Muscle layer of colon (tissue), 2 donors: ENCODE data around the gene TFAM.

ENCODE experiments used
- H3K27ac ChIP-seq: one replicate; pipeline ENCODE4 v1.7.0; 2013; ENCODE audit warnings: low read depth, mild to moderate bottlenecking, low read length, moderate library complexity
- H3K27me3 ChIP-seq, 2 donors: one replicate each; pipeline ENCODE4 v1.7.0; 2013; ENCODE audit warnings: low read length in 2 of 2, mild to moderate bottlenecking in 2 of 2; ENCODE audit not compliant: insufficient read depth in 2 of 2, control insufficient read depth in 1 of 2
- H3K36me3 ChIP-seq: one replicate; pipeline ENCODE4 v1.7.0; 2013; ENCODE audit warnings: mild to moderate bottlenecking, low read length; ENCODE audit not compliant: insufficient read depth
- H3K4me1 ChIP-seq: one replicate; pipeline ENCODE4 v1.7.0; 2013; ENCODE audit warnings: mild to moderate bottlenecking, low read length; ENCODE audit not compliant: insufficient read depth
- H3K4me3 ChIP-seq, 2 donors: one replicate each; pipeline ENCODE4 v1.7.0; 2013; ENCODE audit warnings: low read length in 2 of 2, low read depth in 1 of 2, mild to moderate bottlenecking in 1 of 2, moderate library complexity in 1 of 2
- H3K9ac ChIP-seq: one replicate; pipeline ENCODE4 v1.7.0; 2013; ENCODE audit warnings: low read length
- H3K9me3 ChIP-seq: one replicate; pipeline ENCODE4 v1.7.0; 2013; ENCODE audit warnings: mild to moderate bottlenecking, low read length
- donor health status: abdominal sarcoma.
- donor health status: Adenocarcinoma of cecum.

TFAM gene

DNA sequence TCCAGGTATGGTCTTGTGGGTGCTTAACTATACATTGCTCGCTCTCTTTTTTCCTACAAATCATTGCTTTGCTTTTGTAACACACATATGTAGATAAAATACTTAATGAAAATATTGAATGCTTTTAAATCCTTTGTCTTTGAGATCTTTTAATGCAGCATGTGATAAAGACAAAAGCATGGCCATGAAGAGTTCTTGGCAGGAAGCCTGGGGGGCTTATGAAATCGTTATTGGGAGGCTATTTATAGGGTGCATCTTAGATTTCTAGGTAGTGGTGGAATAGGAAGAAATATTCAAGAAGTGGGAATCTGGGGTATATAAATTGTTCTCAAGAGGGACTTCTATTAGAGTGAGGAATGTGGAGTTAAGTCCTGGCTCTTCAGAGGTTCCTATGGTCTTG is 28.5 kb upstream of the TFAM start:
- Histone ChIP-seq H3K9me3 (no peaks in the 10 kb centered on the region), H3K27me3 (no peaks in the 10 kb centered on the region), H3K4me1 (peaks cover 10% of the 10 kb centered on the region), H3K9ac (no peak overlapping the region), H3K36me3 (no peaks in the 10 kb centered on the region), H3K27ac (no peak overlapping the region), H3K4me3 (no peak overlapping the region)

DNA sequence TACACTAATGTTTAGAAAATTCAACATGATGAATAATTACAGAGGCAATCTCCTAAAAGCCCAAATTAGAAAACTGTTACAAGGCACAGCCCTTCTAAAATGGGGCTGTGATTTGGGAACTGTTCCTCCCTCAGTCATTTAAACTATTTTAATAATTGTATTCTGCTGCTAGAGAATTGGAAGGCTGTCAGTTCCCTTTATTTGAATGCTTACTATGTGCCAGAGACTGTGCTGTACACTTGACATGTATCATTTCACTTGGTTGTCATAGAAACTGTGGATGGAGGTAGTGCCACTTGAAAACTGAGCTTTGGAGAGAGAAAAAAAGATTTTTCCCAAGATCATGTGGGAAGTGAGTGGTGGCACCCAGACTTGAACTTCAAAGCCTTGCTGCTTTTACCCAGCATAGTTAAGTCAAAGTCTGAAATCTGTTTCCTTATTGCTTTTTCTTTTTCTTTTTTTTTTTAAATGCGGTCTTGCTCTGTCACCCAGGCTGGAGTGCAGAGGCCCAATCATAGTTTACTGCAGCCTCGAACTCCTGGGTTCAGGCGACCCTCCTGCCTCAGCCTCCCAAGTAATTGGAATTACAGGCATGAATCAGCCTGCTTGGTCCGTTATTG is 26.8 kb upstream of the TFAM start:
- no peak overlapping the region for H3K27ac ChIP-seq
- no peak overlapping the region for H3K9ac ChIP-seq
- H3K27me3 ChIP-seq, result no peaks in the 10 kb centered on the region
- peaks cover under 1% of the 10 kb centered on the region for H3K4me1 ChIP-seq
- H3K36me3 ChIP-seq, result no peaks in the 10 kb centered on the region
- H3K4me3 ChIP-seq, result no peak overlapping the region
- no peaks in the 10 kb centered on the region for H3K9me3 ChIP-seq

DNA sequence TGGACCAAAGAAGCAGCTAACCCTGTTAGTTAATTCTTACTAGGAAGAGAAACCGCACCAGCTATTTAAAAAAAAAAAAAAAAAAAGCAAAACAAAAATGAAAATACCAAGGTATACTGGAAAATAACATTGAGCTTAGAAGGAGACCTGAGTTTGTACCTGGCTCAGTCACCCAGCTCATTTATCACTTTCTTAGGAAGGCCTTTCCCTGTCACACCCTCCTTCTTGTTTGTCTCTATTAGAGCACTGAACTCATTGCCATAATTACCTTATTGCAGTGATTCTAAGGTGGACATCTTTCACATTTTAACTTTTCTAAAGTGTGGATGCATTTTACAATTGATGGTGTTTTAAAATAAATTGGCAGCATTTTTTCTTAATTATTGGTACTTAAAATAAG is 26.3 kb upstream of the TFAM start:
- Histone ChIP-seq H3K27me3 (no peaks in the 10 kb centered on the region), H3K9ac (no peak overlapping the region), H3K4me3 (no peak overlapping the region), H3K27ac (no peak overlapping the region), H3K4me1 (no peaks in the 10 kb centered on the region), H3K36me3 (no peaks in the 10 kb centered on the region), H3K9me3 (no peaks in the 10 kb centered on the region)

DNA sequence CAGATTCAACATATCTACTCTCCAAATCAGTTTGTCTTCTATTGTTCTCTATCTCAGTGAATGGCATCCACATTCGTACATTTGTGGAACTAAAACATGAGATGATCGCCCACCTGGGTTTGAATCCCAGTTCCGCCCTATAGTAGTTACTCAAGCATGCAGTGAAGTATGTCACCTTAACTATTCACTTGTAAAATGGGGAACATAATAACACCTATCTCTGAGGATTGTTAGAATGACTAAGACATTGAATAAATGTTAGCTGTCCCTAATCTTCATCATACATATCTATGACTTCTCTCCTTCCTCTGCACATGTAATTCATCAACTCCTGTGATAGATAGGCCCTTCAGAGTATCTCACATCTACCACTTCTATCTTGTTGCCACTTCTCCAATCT is 25.7 kb upstream of the TFAM start:
- H3K4me3 ChIP-seq, result no peak overlapping the region
- H3K36me3 ChIP-seq, result no peaks in the 10 kb centered on the region
- H3K27me3 ChIP-seq, result no peaks in the 10 kb centered on the region
- H3K9ac ChIP-seq, result no peak overlapping the region
- no peaks in the 10 kb centered on the region for H3K9me3 ChIP-seq
- no peaks in the 10 kb centered on the region for H3K4me1 ChIP-seq
- no peak overlapping the region for H3K27ac ChIP-seq

DNA sequence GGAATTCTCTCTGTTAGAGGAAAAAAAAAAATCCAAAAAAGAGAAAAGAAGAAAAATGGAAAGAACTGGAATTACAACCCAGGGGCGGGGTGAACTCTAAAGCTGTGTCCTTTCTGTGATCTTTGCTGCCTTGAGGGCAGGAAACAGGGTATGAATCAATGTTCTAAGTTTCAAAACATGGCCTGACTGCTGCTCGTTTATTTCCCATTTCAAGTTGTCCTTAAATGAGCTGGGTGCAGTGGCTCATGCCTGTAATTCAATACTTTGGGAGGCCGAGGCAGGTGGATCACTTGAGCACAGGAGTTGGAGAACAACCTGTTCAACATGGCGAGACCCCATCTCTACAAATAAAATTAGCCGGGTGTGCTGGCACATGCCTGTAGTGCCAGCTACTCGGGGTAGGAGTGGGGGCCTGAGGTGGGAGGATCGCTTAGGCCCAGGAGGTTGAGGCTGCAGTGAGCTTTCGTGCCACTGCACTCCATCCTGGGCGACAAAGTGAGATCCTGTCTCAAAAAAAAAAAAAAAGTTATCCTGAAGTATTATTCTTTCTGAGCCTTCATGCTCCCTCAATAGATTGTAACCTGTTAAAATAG is 24.7 kb upstream of the TFAM start:
- no peaks in the 10 kb centered on the region for H3K4me1 ChIP-seq
- no peaks in the 10 kb centered on the region for H3K9me3 ChIP-seq
- no peaks in the 10 kb centered on the region for H3K27me3 ChIP-seq
- peaks cover 4% of the 10 kb centered on the region for H3K36me3 ChIP-seq
- no peak overlapping the region for H3K4me3 ChIP-seq
- no peak overlapping the region for H3K9ac ChIP-seq
- no peak overlapping the region for H3K27ac ChIP-seq

DNA sequence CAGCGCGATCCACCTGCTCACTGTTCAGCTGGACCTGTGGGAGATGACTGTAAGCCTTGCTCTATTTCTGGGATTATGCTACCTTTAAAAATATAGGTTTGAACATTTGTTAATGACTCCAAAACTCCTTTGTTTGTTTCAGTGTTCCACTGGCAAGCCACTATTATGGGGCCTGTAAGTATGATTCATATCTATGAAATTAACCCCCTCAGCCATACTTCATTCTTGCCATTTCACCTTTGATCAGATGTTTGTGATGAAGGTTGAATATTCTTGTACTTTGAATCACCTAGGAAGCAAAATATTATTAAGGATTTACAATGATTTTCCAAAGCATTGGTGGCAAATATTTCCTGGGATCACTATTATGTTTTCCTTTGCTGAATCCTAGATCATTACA is 23.9 kb upstream of the TFAM start:
- Histone ChIP-seq H3K9me3 (no peaks in the 10 kb centered on the region), H3K36me3 (peaks cover 9% of the 10 kb centered on the region), H3K9ac (no peak overlapping the region), H3K27ac (no peak overlapping the region), H3K4me1 (no peaks in the 10 kb centered on the region), H3K4me3 (no peak overlapping the region), H3K27me3 (no peaks in the 10 kb centered on the region)

DNA sequence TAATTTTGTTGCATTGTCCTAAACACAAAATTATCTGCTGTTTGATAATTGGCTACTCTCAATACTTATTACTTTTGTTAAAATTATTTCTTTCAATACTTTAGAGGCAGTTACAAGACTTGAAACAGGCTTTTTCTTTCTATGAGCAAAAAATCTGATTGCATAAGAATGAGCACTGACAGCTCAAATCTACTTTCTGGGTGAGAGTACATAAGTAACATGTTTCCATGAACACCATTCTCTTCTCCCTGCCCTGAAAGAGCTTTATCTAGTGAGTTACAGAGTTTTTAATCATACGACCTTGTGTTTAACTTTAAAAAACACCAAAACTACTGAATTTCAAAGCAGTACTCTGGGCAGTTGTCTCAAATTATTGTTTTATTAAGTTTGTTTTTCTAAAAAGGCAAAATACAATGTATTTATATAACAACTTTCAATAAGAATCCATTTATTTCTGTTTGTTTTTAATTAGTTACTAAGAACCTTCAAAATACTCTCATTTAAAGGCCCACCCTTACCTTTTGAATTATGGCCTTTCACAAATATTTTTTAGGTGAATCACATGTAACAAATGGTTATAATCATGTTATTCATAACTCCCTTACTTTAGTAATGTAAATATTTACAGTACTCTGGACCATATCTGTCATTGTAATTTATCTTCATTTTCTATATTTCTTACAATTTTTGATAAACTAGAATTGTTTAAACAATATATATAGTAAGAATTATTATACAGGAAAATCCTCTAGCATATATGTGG is 23.0 kb upstream of the TFAM start:
- H3K27ac ChIP-seq, result no peak overlapping the region
- H3K9ac ChIP-seq, result no peak overlapping the region
- H3K9me3 ChIP-seq, result no peaks in the 10 kb centered on the region
- H3K4me3 ChIP-seq, result no peak overlapping the region
- no peaks in the 10 kb centered on the region for H3K27me3 ChIP-seq
- H3K4me1 ChIP-seq, result no peaks in the 10 kb centered on the region
- H3K36me3 ChIP-seq, result peaks cover 9% of the 10 kb centered on the region

DNA sequence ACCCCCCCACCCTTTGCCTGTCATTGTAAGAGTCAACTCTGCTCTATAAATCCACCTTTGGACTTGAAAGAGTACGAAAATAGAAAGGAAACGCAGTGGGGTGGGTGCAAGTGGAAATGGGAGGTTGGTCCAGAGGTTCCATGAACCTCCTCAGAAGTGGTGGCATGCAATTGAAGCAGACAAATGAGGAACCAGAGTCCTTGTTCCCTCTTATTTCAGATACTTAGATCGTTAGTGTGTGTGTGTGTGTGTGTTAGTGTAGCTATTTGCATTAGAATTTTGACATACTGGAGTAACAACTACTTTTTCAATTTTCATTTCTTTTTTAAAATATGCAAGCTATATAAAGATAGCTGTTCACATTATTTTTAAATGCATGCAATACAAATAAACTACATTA is 18.1 kb upstream of the TFAM start:
- Histone ChIP-seq H3K9ac (no peak overlapping the region), H3K4me1 (peaks cover 1% of the 10 kb centered on the region), H3K36me3 (peaks cover 9% of the 10 kb centered on the region), H3K27me3 (no peaks in the 10 kb centered on the region), H3K9me3 (no peaks in the 10 kb centered on the region), H3K4me3 (no peak overlapping the region), H3K27ac (no peak overlapping the region)

DNA sequence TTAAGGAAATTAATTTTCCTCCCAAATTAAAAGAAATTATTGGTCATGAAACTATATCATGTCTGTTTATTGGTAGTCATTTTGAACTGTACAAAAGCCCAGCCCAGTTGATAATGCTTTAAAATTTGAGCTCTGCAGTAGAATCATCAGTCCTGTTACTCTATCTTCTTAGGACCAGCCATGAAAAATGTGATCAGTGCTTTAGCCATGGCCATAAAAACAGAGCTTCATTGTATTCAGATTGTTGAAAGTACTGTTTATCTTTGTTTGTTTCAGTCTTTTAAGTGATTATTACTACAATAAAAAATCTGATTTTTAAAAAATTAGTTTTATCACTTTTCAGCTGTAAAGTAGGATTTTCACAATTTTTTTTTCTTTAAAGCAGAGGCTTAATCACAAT is 13.7 kb upstream of the TFAM start:
- H3K9ac ChIP-seq, result no peak overlapping the region
- H3K27me3 ChIP-seq, result no peaks in the 10 kb centered on the region
- H3K27ac ChIP-seq, result no peak overlapping the region
- H3K4me3 ChIP-seq, result no peak overlapping the region
- no peaks in the 10 kb centered on the region for H3K9me3 ChIP-seq
- H3K36me3 ChIP-seq, result no peaks in the 10 kb centered on the region
- peaks cover 8% of the 10 kb centered on the region for H3K4me1 ChIP-seq

DNA sequence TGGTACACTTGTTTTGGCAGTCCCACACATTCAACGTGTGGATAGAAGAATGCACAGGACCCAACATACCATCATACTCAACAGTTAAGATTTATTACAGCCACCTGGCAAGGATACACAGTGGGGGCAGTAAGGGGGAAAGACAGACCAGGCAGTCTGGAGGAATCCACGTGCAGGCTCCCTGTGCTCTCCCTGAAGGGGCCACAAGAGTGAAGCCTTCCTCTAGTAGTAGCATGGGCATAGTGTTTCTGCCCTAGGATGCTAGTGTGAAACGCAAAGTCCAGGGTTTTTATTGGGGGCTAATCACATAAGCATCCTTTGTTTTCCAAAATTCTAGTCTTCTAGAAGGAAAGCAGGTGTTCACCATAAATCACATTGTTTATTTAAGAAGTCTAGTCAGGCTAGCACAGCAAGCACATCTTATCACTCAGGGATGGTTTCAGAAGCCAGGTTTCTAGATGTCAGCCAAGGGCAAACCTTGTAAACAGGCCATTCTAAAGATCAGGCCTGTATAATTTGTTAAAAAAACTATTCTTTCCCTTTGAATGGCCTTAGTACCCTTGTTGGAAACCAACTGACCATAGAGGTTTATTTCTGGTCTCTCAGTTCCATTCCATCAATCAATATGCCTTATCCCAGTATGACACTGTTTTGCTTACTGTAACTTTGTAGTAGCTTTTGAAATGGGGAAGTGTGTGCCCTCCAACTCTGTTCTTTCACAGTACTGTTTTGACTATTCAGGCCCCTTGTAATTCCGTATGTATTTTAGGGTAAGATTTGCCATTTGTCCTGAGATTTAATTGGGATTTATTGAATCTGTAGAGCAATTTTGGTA is 12.4 kb upstream of the TFAM start:
- no peak overlapping the region for H3K4me3 ChIP-seq
- H3K4me1 ChIP-seq, result peaks cover 8% of the 10 kb centered on the region
- H3K9me3 ChIP-seq, result no peaks in the 10 kb centered on the region
- H3K9ac ChIP-seq, result no peak overlapping the region
- no peaks in the 10 kb centered on the region for H3K36me3 ChIP-seq
- H3K27ac ChIP-seq, result no peak overlapping the region
- H3K27me3 ChIP-seq, result no peaks in the 10 kb centered on the region

DNA sequence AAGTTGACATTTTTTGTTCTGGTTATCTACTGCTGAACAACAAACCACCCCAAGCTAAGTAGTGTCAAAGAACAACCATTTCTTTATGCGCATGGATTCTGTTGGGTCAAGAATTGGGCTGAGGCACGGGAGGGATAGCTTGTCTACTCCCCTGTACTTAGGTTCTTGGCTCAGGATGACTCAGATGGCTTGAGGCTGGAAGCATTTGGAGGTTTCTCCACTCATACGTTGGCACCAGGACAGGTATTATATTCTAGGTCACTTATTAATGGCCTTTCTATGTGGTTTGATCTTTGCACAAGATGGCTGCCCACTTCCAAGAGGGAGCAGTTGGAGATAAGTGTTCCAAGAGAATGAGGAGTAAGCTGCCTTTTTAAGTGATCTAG is 11.8 kb upstream of the TFAM start:
- no peaks in the 10 kb centered on the region for H3K27me3 ChIP-seq
- H3K9me3 ChIP-seq, result no peaks in the 10 kb centered on the region
- H3K4me1 ChIP-seq, result peaks cover 8% of the 10 kb centered on the region
- H3K9ac ChIP-seq, result no peak overlapping the region
- H3K27ac ChIP-seq, result no peak overlapping the region
- no peaks in the 10 kb centered on the region for H3K36me3 ChIP-seq
- H3K4me3 ChIP-seq, result no peak overlapping the region
